Mesenchymal stem cell (in vitro differentiated cells and primary cell): ENCODE measurements around the gene FAM240A.

Experiments
- DNase-seq: peaks from one replicate; pipeline ENCODE4 v3.0.0-alpha.2; 2013
- H2AFZ ChIP-seq: one replicate; pipeline ENCODE4 v1.6.1; 2013; ENCODE audit warnings: low read depth, mild to moderate bottlenecking, control low read depth, inconsistent platforms, low read length, moderate library complexity
- H2AK5ac ChIP-seq: 2 replicates; pipeline ENCODE4 v1.6.1; 2013; ENCODE audit warnings: low read length, moderate library complexity, mild to moderate bottlenecking, inconsistent platforms; ENCODE audit not compliant: severe bottlenecking
- H2BK120ac ChIP-seq: one replicate; pipeline ENCODE4 v1.6.1; 2013; ENCODE audit warnings: low read depth, mild to moderate bottlenecking, inconsistent platforms, low read length, moderate library complexity
- H2BK12ac ChIP-seq, 2 experiments: one replicate each; pipeline ENCODE4 v1.6.1; 2013; ENCODE audit warnings: inconsistent platforms in 2 of 2, low read length in 2 of 2, mild to moderate bottlenecking in 2 of 2, moderate library complexity in 2 of 2, control low read depth in 1 of 2
- H2BK15ac ChIP-seq: one replicate; pipeline ENCODE4 v1.6.1; 2013; ENCODE audit warnings: mild to moderate bottlenecking, low read depth, inconsistent platforms; ENCODE audit not compliant: poor library complexity, severe bottlenecking
- H2BK5ac ChIP-seq: 2 replicates; pipeline ENCODE4 v1.6.1; 2013; ENCODE audit warnings: low read depth, mild to moderate bottlenecking, low read length, control low read depth, inconsistent platforms; ENCODE audit not compliant: poor library complexity, severe bottlenecking
- H3K14ac ChIP-seq, 2 experiments: one replicate each; pipeline ENCODE4 v1.6.1; 2013; ENCODE audit warnings: inconsistent platforms in 2 of 2, low read length in 2 of 2, control low read depth in 1 of 2, mild to moderate bottlenecking in 1 of 2, moderate library complexity in 1 of 2
- H3K18ac ChIP-seq, 2 experiments: one replicate each; pipeline ENCODE4 v1.6.1; 2013; ENCODE audit warnings: inconsistent platforms in 2 of 2, low read length in 2 of 2, control low read depth in 1 of 2, low read depth in 1 of 2, mild to moderate bottlenecking in 1 of 2
- H3K23ac ChIP-seq, 2 experiments: one replicate each; pipeline ENCODE4 v1.6.1; 2013; ENCODE audit warnings: inconsistent platforms in 2 of 2, low read length in 2 of 2, mild to moderate bottlenecking in 2 of 2, moderate library complexity in 2 of 2, control low read depth in 1 of 2
- H3K27ac ChIP-seq: 2 replicates; pipeline ENCODE4 v1.5.1; 2013; ENCODE audit warnings: mild to moderate bottlenecking, moderate library complexity, low read length, control low read depth, inconsistent platforms; ENCODE audit not compliant: poor library complexity, severe bottlenecking
- H3K27me3 ChIP-seq, 2 experiments: 2 replicates each; pipeline versions ENCODE4 v1.6.1 to v1.7.0; 2013; ENCODE audit warnings: low read length in 2 of 2, mild to moderate bottlenecking in 2 of 2, moderate library complexity in 2 of 2, control low read depth in 1 of 2, inconsistent platforms in 1 of 2; ENCODE audit not compliant: control insufficient read depth in 1 of 2, insufficient read depth in 1 of 2
- H3K36me3 ChIP-seq, 2 experiments: 2 replicates each; pipeline versions ENCODE4 v1.6.1 to v1.7.0; 2013; ENCODE audit warnings: low read length in 2 of 2, control low read depth in 1 of 2, inconsistent platforms in 1 of 2, low read depth in 1 of 2, mild to moderate bottlenecking in 1 of 2; ENCODE audit not compliant: insufficient read depth in 2 of 2, control insufficient read depth in 1 of 2
- H3K4ac ChIP-seq, 2 experiments: one replicate each; pipeline ENCODE4 v1.6.1; 2013; ENCODE audit warnings: inconsistent platforms in 2 of 2, low read length in 2 of 2, mild to moderate bottlenecking in 2 of 2, moderate library complexity in 2 of 2, control low read depth in 1 of 2, low read depth in 1 of 2
- H3K4me1 ChIP-seq: 2 replicates; pipeline ENCODE4 v1.6.1; 2013; ENCODE audit warnings: low read depth, low read length, control low read depth; ENCODE audit not compliant: control insufficient read depth, insufficient read depth
- H3K4me2 ChIP-seq: 2 replicates; pipeline ENCODE4 v1.6.1; 2013; ENCODE audit warnings: low read length, mild to moderate bottlenecking, inconsistent platforms; ENCODE audit not compliant: poor library complexity, severe bottlenecking
- H3K4me3 ChIP-seq, 2 experiments: 2 replicates each; pipeline versions ENCODE4 v1.5.1 to v1.7.0; 2013; ENCODE audit warnings: low read length in 2 of 2, mild to moderate bottlenecking in 2 of 2, control low read depth in 1 of 2, low read depth in 1 of 2; ENCODE audit not compliant: insufficient read depth in 1 of 2
- H3K79me1 ChIP-seq: replicated peaks from 2 replicates; pipeline ENCODE4 v1.6.1; 2013; ENCODE audit warnings: mild to moderate bottlenecking, control low read depth, low read length, inconsistent platforms; ENCODE audit not compliant: poor library complexity, severe bottlenecking
- H3K9ac ChIP-seq: 2 replicates; pipeline ENCODE4 v1.7.0; 2013; ENCODE audit warnings: mild to moderate bottlenecking, low read length, moderate library complexity
- H3K9me3 ChIP-seq: 2 replicates; pipeline ENCODE4 v1.7.0; 2013; ENCODE audit warnings: mild to moderate bottlenecking, low read length; ENCODE audit not compliant: control insufficient read depth
- H4K8ac ChIP-seq: one replicate; pipeline ENCODE4 v1.6.1; 2013; ENCODE audit warnings: inconsistent platforms, mild to moderate bottlenecking, low read length, moderate library complexity
- H4K91ac ChIP-seq: one replicate; pipeline ENCODE4 v1.6.1; 2013; ENCODE audit warnings: mild to moderate bottlenecking, low read length, inconsistent platforms
- WGBS: methylation state at CpG from one replicate; pipeline ENCODE4 v1.1.7; 2013; ENCODE audit warnings: mixed read lengths; 5-methylcytosine and 5-hydroxymethylcytosine counted together

FAM240A gene

DNA sequence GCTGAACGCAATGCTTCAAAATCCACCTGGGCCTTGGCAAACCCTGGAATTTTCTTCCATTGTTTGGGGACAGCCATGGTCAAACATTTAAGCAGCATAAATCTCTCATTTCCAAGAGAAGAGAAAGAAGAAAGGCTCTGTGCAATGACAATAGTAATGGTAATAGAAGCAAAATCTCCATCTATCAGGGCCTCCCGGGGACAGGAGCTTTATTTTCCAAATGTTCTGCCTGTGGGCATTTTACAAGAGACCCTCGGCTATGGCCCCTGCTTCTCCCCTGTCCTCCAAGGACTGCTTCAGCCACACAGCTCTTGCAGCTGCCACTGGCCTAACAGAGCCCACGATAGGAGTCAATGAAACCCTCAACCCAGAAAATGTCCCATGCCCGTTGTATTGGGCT lies 12.7 kb upstream of the FAM240A start:
- Histone ChIP-seq H2AFZ (no peak overlapping the region), H3K9me3 (no peaks in the 10 kb centered on the region), H3K14ac (no peak overlapping the region), H4K8ac (no peak overlapping the region), H3K9ac (no peak overlapping the region), H3K79me1 (no peaks in the 10 kb centered on the region), H2BK120ac (no peak overlapping the region), H2AK5ac (no peak overlapping the region), H2BK5ac (no peak overlapping the region), H3K4me2 (no peak overlapping the region), H2BK12ac (no peak overlapping the region), H3K27ac (no peak overlapping the region), H3K36me3 (no peaks in the 10 kb centered on the region), H3K23ac (no peak overlapping the region), H3K27me3 (peaks cover 0 to 5% of the 10 kb centered on the region in 2 experiments), H3K4me1 (no peaks in the 10 kb centered on the region), H3K4ac (no peak overlapping the region), H3K4me3 (no peak overlapping the region), H3K18ac (no peak overlapping the region), H2BK15ac (no peak overlapping the region), H4K91ac (no peak overlapping the region)
- no peak for DNase-seq
- WGBS: 88% methylated on average over 5 of the region's 5 CpGs

DNA sequence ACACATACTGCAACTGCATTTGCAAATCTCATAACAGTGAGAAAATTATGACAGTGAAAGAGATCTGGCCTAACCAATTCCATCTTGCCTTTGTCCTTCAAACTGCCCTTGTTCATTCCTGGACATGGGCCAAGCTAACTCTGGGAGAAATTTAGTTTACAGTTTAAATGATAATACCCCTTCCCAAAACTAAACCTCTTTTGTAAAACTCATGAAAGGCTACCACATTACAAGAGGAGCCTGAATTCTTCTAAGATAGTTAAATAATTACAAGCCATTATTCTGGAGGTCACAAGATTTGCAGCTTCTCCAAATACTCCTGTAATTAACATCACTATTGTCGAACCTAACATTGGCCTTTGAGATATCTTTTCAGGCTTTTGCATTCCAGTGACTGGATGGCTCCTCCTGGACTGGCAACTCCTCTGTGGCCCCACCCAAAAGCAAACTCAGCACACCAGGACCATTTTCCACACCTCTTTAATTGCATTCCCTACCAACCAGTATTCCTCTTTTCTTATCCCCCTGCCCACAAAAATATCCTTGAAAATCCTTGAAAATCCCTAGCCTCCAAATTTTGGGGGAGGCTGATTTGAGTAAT lies 8.8 kb upstream of the FAM240A start:
- Histone ChIP-seq H4K8ac (no peak overlapping the region), H4K91ac (no peak overlapping the region), H3K23ac (no peak overlapping the region), H3K14ac (no peak overlapping the region), H3K4me2 (no peak overlapping the region), H3K4me1 (no peaks in the 10 kb centered on the region), H3K9me3 (no peaks in the 10 kb centered on the region), H3K4me3 (no peak overlapping the region), H3K9ac (no peak overlapping the region), H2AK5ac (no peak overlapping the region), H2BK5ac (no peak overlapping the region), H2AFZ (no peak overlapping the region), H3K4ac (no peak overlapping the region), H3K36me3 (no peaks in the 10 kb centered on the region), H3K27ac (no peak overlapping the region), H3K27me3 (peaks cover 0 to 5% of the 10 kb centered on the region in 2 experiments), H2BK15ac (no peak overlapping the region), H3K79me1 (no peaks in the 10 kb centered on the region), H2BK120ac (no peak overlapping the region), H3K18ac (no peak overlapping the region), H2BK12ac (no peak overlapping the region)
- WGBS: 38% methylated on average over 1 of the region's 1 CpG
- no peak for DNase-seq

DNA sequence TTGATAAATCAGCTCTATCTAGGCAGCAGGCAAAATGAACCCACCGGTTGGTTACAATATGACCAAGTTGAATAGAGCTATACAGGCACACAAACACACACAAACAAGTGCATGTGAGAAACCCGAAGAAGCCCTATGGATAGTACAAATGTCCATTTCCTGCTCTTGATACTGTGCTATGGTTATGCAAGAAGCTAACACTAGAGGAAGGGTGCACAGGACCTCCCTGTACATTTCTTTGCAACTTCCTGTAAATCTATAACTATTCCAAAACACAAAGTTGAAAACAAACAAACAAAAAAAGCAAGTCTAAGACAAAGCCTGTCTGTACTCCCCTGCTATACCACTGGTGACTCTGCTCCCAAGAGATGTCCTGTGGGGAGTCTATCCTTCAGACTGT lies 8.2 kb upstream of the FAM240A start:
- Histone ChIP-seq H3K9ac (no peak overlapping the region), H3K4me1 (no peaks in the 10 kb centered on the region), H2BK120ac (no peak overlapping the region), H3K27ac (no peak overlapping the region), H2AK5ac (no peak overlapping the region), H3K27me3 (peaks cover 0 to 5% of the 10 kb centered on the region in 2 experiments), H3K4me2 (no peak overlapping the region), H2BK5ac (no peak overlapping the region), H3K36me3 (no peaks in the 10 kb centered on the region), H3K79me1 (no peaks in the 10 kb centered on the region), H2BK12ac (no peak overlapping the region), H4K91ac (no peak overlapping the region), H2BK15ac (no peak overlapping the region), H3K18ac (no peak overlapping the region), H3K9me3 (no peaks in the 10 kb centered on the region), H4K8ac (no peak overlapping the region), H3K4me3 (no peak overlapping the region), H3K4ac (no peak overlapping the region), H3K23ac (no peak overlapping the region), H3K14ac (no peak overlapping the region), H2AFZ (no peak overlapping the region)
- WGBS: 100% methylated on average over 2 of the region's 2 CpGs
- no peak for DNase-seq

DNA sequence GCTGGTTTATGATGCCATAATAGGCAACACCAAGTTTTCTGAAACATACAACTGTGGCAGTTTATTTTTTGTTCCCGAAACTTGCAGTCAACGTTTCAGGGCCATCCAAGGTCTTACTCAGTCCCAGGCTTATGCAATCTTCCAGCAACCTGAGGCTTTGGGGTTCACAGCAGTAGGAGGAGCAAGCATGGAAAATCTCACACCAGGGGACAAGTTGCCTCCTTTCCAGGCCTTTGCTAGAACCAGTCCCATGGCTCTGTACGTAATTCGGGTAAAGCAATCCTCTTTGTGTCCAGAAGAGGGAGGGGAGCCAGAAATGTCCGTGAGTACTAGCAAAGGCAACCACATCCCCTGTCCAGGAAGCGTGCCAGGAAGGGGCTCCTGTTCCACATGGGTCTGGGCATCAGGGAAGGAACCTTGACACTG lies 4.7 kb upstream of the FAM240A start:
- no peak overlapping the region for H2BK15ac ChIP-seq
- no peak overlapping the region for H3K27ac ChIP-seq
- no peak overlapping the region for H2BK12ac ChIP-seq
- H2BK120ac ChIP-seq: no peak overlapping the region
- no peak overlapping the region for H2BK5ac ChIP-seq
- H3K27me3 ChIP-seq: no peaks in the 10 kb centered on the region
- peaks cover 4% of the 10 kb centered on the region for H3K4me1 ChIP-seq
- H4K91ac ChIP-seq: no peak overlapping the region
- peak; percentile 15 for DNase-seq
- no peak overlapping the region for H3K14ac ChIP-seq
- no peaks in the 10 kb centered on the region for H3K9me3 ChIP-seq
- no peaks in the 10 kb centered on the region for H3K36me3 ChIP-seq
- H3K4me2 ChIP-seq: no peak overlapping the region
- no peak overlapping the region for H2AFZ ChIP-seq
- no peak overlapping the region for H2AK5ac ChIP-seq
- peak overlapping the region; percentile 59 for H3K9ac ChIP-seq
- 78% methylated on average over 6 of the region's 6 CpGs for WGBS
- no peak overlapping the region for H3K4me3 ChIP-seq
- no peak overlapping the region for H3K4ac ChIP-seq
- H3K79me1 ChIP-seq: no peaks in the 10 kb centered on the region
- H4K8ac ChIP-seq: no peak overlapping the region
- H3K18ac ChIP-seq: no peak overlapping the region
- no peak overlapping the region for H3K23ac ChIP-seq
